Lower lobe of right lung (tissue), 2 donors: Measurements from ENCODE around the gene GRAMD1B. TPM values are rescaled to one million over a fixed set of nuclear protein-coding genes. Genes with fewer than 3 reads are reported as not detected.

Experiments used
- ATAC-seq, 2 donors: fragments of 200-7000 bp; cut with Tn5 transposase; one replicate each; pipeline ENCODE4 v1.9.1; 2020 to 2022; ENCODE audit warnings: mild to moderate bottlenecking in 2 of 2, moderate library complexity in 2 of 2
- DNase-seq: peaks from one replicate; pipeline ENCODE4 v3.0.0-alpha.2; 2020
- H3K27ac ChIP-seq: fragments of 200-600 bp; one replicate; pipeline ENCODE4 v1.8.0; 2022
- H3K27me3 ChIP-seq: fragments of 200-600 bp; one replicate; pipeline ENCODE4 v1.8.0; 2022; ENCODE audit warnings: low read depth
- H3K36me3 ChIP-seq: fragments of 200-600 bp; one replicate; pipeline ENCODE4 v1.8.0; 2022; ENCODE audit warnings: mild to moderate bottlenecking
- H3K4me1 ChIP-seq: fragments of 200-600 bp; one replicate; pipeline ENCODE4 v1.8.0; 2022
- H3K4me3 ChIP-seq: fragments of 200-600 bp; one replicate; pipeline ENCODE4 v1.8.0; 2022; ENCODE audit warnings: mild to moderate bottlenecking
- H3K9me3 ChIP-seq: fragments of 200-600 bp; one replicate; pipeline ENCODE4 v1.8.0; 2022
- CTCF ChIP-seq: fragments of 200-600 bp; IDR thresholded peaks from one replicate; pipeline ENCODE4 v1.8.0; 2022; ENCODE audit warnings: antibody characterized with exemption, mild to moderate bottlenecking
- intact Hi-C: fragments of 100-400 bp; cut with DNase I; formaldehyde crosslinking; loops from one replicate; pipeline ENCODE4 v1.11.0; 2022
- total RNA-seq: library from RNA; stranded (reverse); fragmentation: NEBNext Ultra II Directional; extraction: Animal tissue kit (Norgen Biotek cat#: 25700); gene quantifications from one replicate; pipeline ENCODE4 v1.2.1, GENCODE V29; 2021
- donor health status: DM: no; HTN: yes; CAD: no; lungs with severe emphysema.

GRAMD1B gene
- total RNA-seq, 1 donor from 2014 or later, result 9.9 TPM

DNA sequence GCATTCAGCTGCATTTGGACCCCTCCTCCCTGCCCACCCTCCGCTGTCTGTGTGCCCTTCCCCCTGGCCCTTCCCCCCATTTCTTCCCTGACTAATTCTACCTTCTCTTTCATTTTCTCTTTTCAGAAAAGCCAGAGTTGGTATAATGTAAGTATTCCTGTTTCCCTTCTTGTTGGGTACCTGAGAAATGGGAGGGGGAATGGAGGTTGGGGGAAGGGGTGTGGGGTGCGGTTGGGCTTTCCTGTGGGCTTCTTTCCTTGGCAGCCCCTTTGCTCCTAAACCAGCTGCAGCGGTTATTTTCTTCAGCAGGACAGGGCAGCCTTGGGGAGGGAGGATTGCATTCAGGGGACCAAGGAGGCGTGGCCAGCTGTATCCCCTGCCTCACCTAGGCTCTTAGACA is 154.1 kb downstream of the GRAMD1B start:
- Histone ChIP-seq H3K4me1 (no peaks in the 10 kb centered on the region), H3K27me3 (peaks cover 7% of the 10 kb centered on the region), H3K27ac (no peak overlapping the region), H3K4me3 (no peak overlapping the region), H3K36me3 (no peaks in the 10 kb centered on the region), H3K9me3 (no peaks in the 10 kb centered on the region)
- intact Hi-C loops, result no loop called here
- no peak for TF ChIP-seq CTCF
- ATAC-seq, result no peak
- DNase-seq, result no peak

DNA sequence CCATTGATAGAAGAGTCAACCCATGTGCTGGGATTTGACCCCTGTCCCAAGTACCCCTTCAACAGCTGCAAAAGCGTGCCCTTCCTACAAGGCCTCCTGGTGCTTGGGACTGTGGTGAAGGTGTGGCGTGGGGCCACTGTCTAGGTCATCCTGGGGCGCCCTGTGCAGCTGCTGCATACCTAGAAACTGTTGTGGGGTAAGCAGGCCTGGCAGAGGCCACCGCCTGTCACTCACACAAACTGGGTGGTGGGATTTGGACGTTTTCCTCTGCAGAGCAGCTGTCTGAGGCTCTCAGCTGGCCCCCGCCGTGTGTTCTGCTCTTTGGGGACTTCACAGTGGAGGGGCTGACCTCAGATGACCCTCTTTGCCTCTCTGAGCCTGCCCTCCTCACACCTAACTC is 154.7 kb downstream of the GRAMD1B start:
- Histone ChIP-seq H3K4me3 (no peak overlapping the region), H3K36me3 (no peaks in the 10 kb centered on the region), H3K27ac (no peak overlapping the region), H3K27me3 (peaks cover 7% of the 10 kb centered on the region), H3K9me3 (no peaks in the 10 kb centered on the region), H3K4me1 (no peaks in the 10 kb centered on the region)
- no peak for DNase-seq
- ATAC-seq, result no peak
- intact Hi-C loops, result no loop called here
- no peak for TF ChIP-seq CTCF

DNA sequence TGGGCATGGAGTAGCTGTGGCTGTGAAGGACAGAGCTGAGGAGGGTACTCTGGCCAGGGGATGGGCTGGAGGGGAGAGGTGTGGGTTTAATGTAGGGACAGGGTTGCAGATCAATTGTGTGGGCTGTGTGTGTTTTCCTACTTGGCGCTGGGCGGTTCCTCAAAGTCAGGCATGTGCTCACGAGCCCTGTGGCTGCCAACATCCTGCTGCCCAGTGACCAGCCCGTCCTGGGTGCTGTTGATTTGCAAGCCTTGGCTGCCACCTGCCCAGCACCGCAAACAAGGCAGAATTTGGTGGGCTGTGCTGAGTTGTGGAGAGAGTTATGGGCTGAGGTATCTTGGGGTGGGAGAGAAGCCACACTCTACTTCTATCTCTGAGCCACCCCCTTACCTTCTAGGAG is 155.1 kb downstream of the GRAMD1B start:
- ATAC-seq (no peak), DNase-seq (no peak)
- no peak for TF ChIP-seq CTCF
- Histone ChIP-seq H3K36me3 (no peaks in the 10 kb centered on the region), H3K9me3 (no peaks in the 10 kb centered on the region), H3K27ac (no peak overlapping the region), H3K27me3 (peaks cover 7% of the 10 kb centered on the region), H3K4me3 (no peak overlapping the region), H3K4me1 (no peaks in the 10 kb centered on the region)
- intact Hi-C loops, result no loop called here

GRCh38 chr11:123585706-123586105 is 155.6 kb downstream of the GRAMD1B start:
- TF ChIP-seq CTCF, result no peak
- intact Hi-C loops, result no loop called here
- H3K4me1 ChIP-seq, result no peaks in the 10 kb centered on the region
- H3K36me3 ChIP-seq, result no peaks in the 10 kb centered on the region
- DNase-seq (no peak), ATAC-seq (no peak)
- no peak overlapping the region for H3K27ac ChIP-seq
- H3K4me3 ChIP-seq, result no peak overlapping the region
- peaks cover 7% of the 10 kb centered on the region for H3K27me3 ChIP-seq
- no peaks in the 10 kb centered on the region for H3K9me3 ChIP-seq

- no peak overlapping the region for H3K4me3 ChIP-seq
- ATAC-seq, result no peak
- intact Hi-C loops, result no loop called here
- H3K36me3 ChIP-seq, result no peaks in the 10 kb centered on the region
- no peak overlapping the region for H3K27ac ChIP-seq
- no peaks in the 10 kb centered on the region for H3K4me1 ChIP-seq
- no peak for TF ChIP-seq CTCF
- peaks cover under 1% of the 10 kb centered on the region for H3K27me3 ChIP-seq
- no peaks in the 10 kb centered on the region for H3K9me3 ChIP-seq
- DNase-seq, result no peak
These were observed 156.5 kb downstream of the GRAMD1B start for GRCh38 chr11:123586568-123586967.

DNA sequence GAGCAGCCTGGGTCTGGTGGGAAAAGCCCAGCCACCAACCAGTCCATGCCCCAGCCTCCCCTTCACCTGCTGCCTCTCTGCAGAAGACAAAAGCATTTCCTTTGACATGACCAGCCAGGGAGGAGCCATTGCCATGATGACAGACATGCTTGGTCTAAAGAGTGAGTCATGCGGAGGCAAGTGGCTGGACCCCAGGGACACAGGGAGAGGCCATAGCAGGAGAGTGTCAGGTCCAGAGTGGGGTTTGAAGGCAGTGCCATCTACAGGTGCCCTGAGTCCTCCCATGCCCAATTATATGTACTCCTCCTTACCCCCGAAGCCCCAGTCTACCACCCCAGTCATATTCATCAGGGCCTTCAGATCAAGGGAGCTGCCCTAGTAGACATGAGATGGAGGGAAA is 157.0 kb downstream of the GRAMD1B start:
- no peak for ATAC-seq
- intact Hi-C loops, result no loop called here
- Histone ChIP-seq H3K4me1 (no peaks in the 10 kb centered on the region), H3K4me3 (no peak overlapping the region), H3K27ac (no peak overlapping the region), H3K9me3 (no peaks in the 10 kb centered on the region), H3K27me3 (no peaks in the 10 kb centered on the region), H3K36me3 (no peaks in the 10 kb centered on the region)
- DNase-seq, result no peak
- TF ChIP-seq CTCF, result no peak
